HCT116 (cell line): Measurements from ENCODE around the gene TRAPPC4. TPM values are rescaled to one million over a fixed set of nuclear protein-coding genes. Genes with fewer than 3 reads are reported as not detected.

Experiments used
- ATAC-seq: fragments of 200-7000 bp; cut with Tn5 transposase; 2 replicates; pipeline ENCODE4 v1.9.1; 2020; ENCODE audit warnings: mild to moderate bottlenecking, moderate library complexity
- BruUV-seq: library from RNA; stranded (reverse); fragments of 400-500 nt; replicated peaks from 2 replicates; lab custom pipeline; 2021; lab: Mats Ljungman, UMichigan
- CTCF ChIA-PET: fragments of 300-600 bp; sonication (Branson Sonifier 250); formaldehyde crosslinking; loops from one replicate; lab custom pipeline; 2021; ENCODE audit warnings: antibody characterized with exemption; lab: Charles Lee
- POLR2A ChIA-PET: fragments of 300-600, 350-600 bp; sonication (Branson Sonifier 250); formaldehyde crosslinking; loops from one replicate; lab custom pipeline; 2021; ENCODE audit warnings: antibody characterized with exemption; lab: Charles Lee
- RAD21 ChIA-PET, 2 experiments: fragments of 300-600 bp; sonication (Branson Sonifier 250); formaldehyde crosslinking; loops; one replicate each; lab custom pipeline; 2023; ENCODE audit warnings: low total read pairs in 2 of 2; ENCODE audit not compliant: uncharacterized antibody in 2 of 2, unreplicated experiment in 2 of 2, low non-redundant PET in 1 of 2; lab: Charles Lee
- DNase-seq: peaks from one replicate; pipeline ENCODE4 v3.0.0-alpha.2; 2010; ENCODE audit warnings: low read depth, low spot score
- H2AFZ ChIP-seq: fragments of 200-600 bp; shearing (Covaris generic), sonication (generic); 2 replicates; pipeline ENCODE4 v1.6.1; 2017; ENCODE audit warnings: low read depth, mixed run types, mixed read lengths, antibody characterized with exemption, low read length; ENCODE audit not compliant: poor library complexity, severe bottlenecking
- H3K27ac ChIP-seq: 2 replicates; pipeline ENCODE4 v1.5.1; 2012; ENCODE audit warnings: low read depth, low read length
- H3K27me3 ChIP-seq: fragments of 200-600 bp; sonication (generic); 2 replicates; pipeline ENCODE4 v1.6.1; 2016; ENCODE audit warnings: mixed run types, low read length, mixed read lengths; ENCODE audit not compliant: insufficient read depth
- H3K36me3 ChIP-seq, 2 experiments: fragments of 200-500 bp in 1 of 2; fragments of 200-600 bp in 1 of 2; sonication (Bioruptor generic) in 1 of 2; sonication (generic) in 1 of 2; 2 replicates each; pipeline versions ENCODE4 v1.5.1 to v1.6.1; 2014 to 2016; ENCODE audit warnings: low read length in 2 of 2, inconsistent platforms in 1 of 2, mixed read lengths in 1 of 2, mixed run types in 1 of 2; ENCODE audit not compliant: insufficient read depth in 2 of 2, control insufficient read depth in 1 of 2
- H3K4me1 ChIP-seq, 2 experiments: fragments of 200-600 bp in 1 of 2; sonication (generic) in 1 of 2; 2 replicates each; pipeline versions ENCODE4 v1.5.1 to v1.6.1; 2012 to 2017; ENCODE audit warnings: low read length in 2 of 2, inconsistent platforms in 1 of 2, mild to moderate bottlenecking in 1 of 2, mixed read lengths in 1 of 2, mixed run types in 1 of 2, moderate library complexity in 1 of 2; ENCODE audit not compliant: insufficient read depth in 2 of 2, control insufficient read depth in 1 of 2
- H3K4me2 ChIP-seq: fragments of 200-600 bp; sonication (generic); 2 replicates; pipeline ENCODE4 v1.6.1; 2017; ENCODE audit warnings: mixed run types, low read length, mixed read lengths
- H3K4me3 ChIP-seq, 2 experiments: fragments of 200-600 bp in 1 of 2; sonication (generic) in 1 of 2; replicated peaks in 1 of 2; 2 replicates each; pipeline ENCODE4 v1.5.1; 2011 to 2016; ENCODE audit warnings: low read length in 2 of 2, control low read depth in 1 of 2, low read depth in 1 of 2, mild to moderate bottlenecking in 1 of 2, mixed read lengths in 1 of 2, mixed run types in 1 of 2
- H3K79me2 ChIP-seq: fragments of 200-600 bp; sonication (generic); 2 replicates; pipeline ENCODE4 v1.6.1; 2017; ENCODE audit warnings: mild to moderate bottlenecking, mixed run types, low read length, moderate library complexity, mixed read lengths; ENCODE audit not compliant: insufficient read depth
- H3K9ac ChIP-seq: fragments of 200-600 bp; sonication (generic); 2 replicates; pipeline ENCODE4 v1.6.1; 2016; ENCODE audit warnings: low read length, mixed read lengths
- H3K9me2 ChIP-seq: fragments of 200-600 bp; sonication (generic), shearing (Covaris generic); 2 replicates; pipeline ENCODE4 v1.6.1; 2017; ENCODE audit warnings: mixed run types, mild to moderate bottlenecking, moderate library complexity; ENCODE audit not compliant: insufficient read depth
- H3K9me3 ChIP-seq, 2 experiments: fragments of 200-500 bp in 1 of 2; fragments of 200-600 bp in 1 of 2; sonication (Bioruptor generic) in 1 of 2; sonication (generic) in 1 of 2; 2 replicates each; pipeline ENCODE4 v1.6.1; 2014 to 2017; ENCODE audit warnings: low read length in 2 of 2, mixed read lengths in 2 of 2, inconsistent platforms in 1 of 2, low read depth in 1 of 2, mild to moderate bottlenecking in 1 of 2, mixed run types in 1 of 2, moderate library complexity in 1 of 2; ENCODE audit not compliant: control insufficient read depth in 1 of 2, insufficient read depth in 1 of 2
- H4K20me1 ChIP-seq: fragments of 200-600 bp; sonication (generic), shearing (Covaris generic); 2 replicates; pipeline ENCODE4 v1.6.1; 2017; ENCODE audit warnings: mixed run types, mild to moderate bottlenecking, moderate library complexity; ENCODE audit not compliant: insufficient read depth
- CTCF ChIP-seq, 3 experiments: fragments of 200-600 bp in 1 of 3; sonication (generic) in 1 of 3; IDR thresholded peaks in 2 of 3; conservative IDR thresholded peaks in 1 of 3; 2 replicates each; pipeline ENCODE4 v1.5.1; 2012 to 2017; ENCODE audit warnings: low read depth in 2 of 3, low read length in 2 of 3, antibody characterized with exemption in 1 of 3, borderline replicate concordance in 1 of 3, control low read depth in 1 of 3, mild to moderate bottlenecking in 1 of 3, mixed read lengths in 1 of 3, mixed run types in 1 of 3, moderate library complexity in 1 of 3; ENCODE audit not compliant: insufficient read depth in 1 of 3
- EGR1 ChIP-seq: IDR thresholded peaks from 2 replicates; pipeline ENCODE4 v1.6.1; 2012; ENCODE audit warnings: low read depth
- ELF1 ChIP-seq: IDR thresholded peaks from 2 replicates; pipeline ENCODE4 v1.6.1; 2012; ENCODE audit warnings: low read depth, borderline replicate concordance
- EZH2 ChIP-seq: fragments of 200-600 bp; sonication (generic); IDR thresholded peaks from 2 replicates; pipeline ENCODE4 v1.6.1; 2017; ENCODE audit warnings: antibody characterized with exemption, mixed run types
- EZH2phosphoT487 ChIP-seq: fragments of 200-600 bp; IDR thresholded peaks from 2 replicates; pipeline ENCODE4 v1.6.1; 2018; ENCODE audit warnings: antibody characterized with exemption, borderline replicate concordance
- JUND ChIP-seq: IDR thresholded peaks from 2 replicates; pipeline ENCODE4 v1.6.1; 2012
- MAX ChIP-seq: IDR thresholded peaks from 2 replicates; pipeline ENCODE4 v1.6.1; 2012
- POLR2A ChIP-seq: IDR thresholded peaks from 2 replicates; pipeline ENCODE4 v1.7.0; 2011; ENCODE audit warnings: borderline replicate concordance; ENCODE audit not compliant: insufficient read depth, insufficient read length; ENCODE audit errors: extremely low read depth
- RAD21 ChIP-seq: IDR thresholded peaks from 2 replicates; pipeline ENCODE4 v1.6.1; 2012; ENCODE audit warnings: low read depth, mild to moderate bottlenecking
- SIN3A ChIP-seq: IDR thresholded peaks from 2 replicates; pipeline ENCODE4 v1.6.1; 2012; ENCODE audit warnings: low read depth
- SP1 ChIP-seq: IDR thresholded peaks from 2 replicates; pipeline ENCODE4 v1.6.1; 2012; ENCODE audit warnings: low read depth
- SRF ChIP-seq: IDR thresholded peaks from 2 replicates; pipeline ENCODE4 v1.6.1; 2012; ENCODE audit warnings: low read depth
- YY1 ChIP-seq: IDR thresholded peaks from 2 replicates; pipeline ENCODE4 v1.6.1; 2011; ENCODE audit warnings: low read length, low read depth, moderate library complexity, mild to moderate bottlenecking; ENCODE audit not compliant: insufficient replicate concordance; ENCODE audit errors: extremely low read depth
- ZBTB33 ChIP-seq: IDR thresholded peaks from 2 replicates; pipeline ENCODE4 v1.6.1; 2011; ENCODE audit warnings: mild to moderate bottlenecking, low read length, moderate library complexity; ENCODE audit not compliant: insufficient replicate concordance; ENCODE audit errors: extremely low read depth
- ZFX ChIP-seq: fragments of 450-650 bp; IDR thresholded peaks from 2 replicates; pipeline ENCODE4 v1.6.1; 2017
- intact Hi-C: fragments of 100-400 bp; cut with micrococcal nuclease; formaldehyde crosslinking; loops from 2 replicates; pipeline ENCODE4 v1.10.0; 2022
- total RNA-seq: library from RNA; stranded (reverse); gene quantifications from one replicate; pipeline ENCODE4 v1.2.1, GENCODE V29; 2021; ENCODE audit not compliant: unreplicated experiment
- TF ChIP-seq, protein P1 (sequence below): IDR thresholded peaks from 2 replicates; pipeline ENCODE4 v1.6.1; 2012

Gene TRAPPC4
- total RNA-seq, 1 experiment from 2014 or later = 61.6 TPM

GRCh38 chr11:119034813-119035212 is 16.2 kb downstream of the TRAPPC4 start:
- TF ChIP-seq, protein P1, sequence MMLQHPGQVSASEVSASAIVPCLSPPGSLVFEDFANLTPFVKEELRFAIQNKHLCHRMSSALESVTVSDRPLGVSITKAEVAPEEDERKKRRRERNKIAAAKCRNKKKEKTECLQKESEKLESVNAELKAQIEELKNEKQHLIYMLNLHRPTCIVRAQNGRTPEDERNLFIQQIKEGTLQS = no peak
- TF ChIP-seq SRF = no peak
- no peak for TF ChIP-seq ZFX
- TF ChIP-seq EGR1 = no peak
- TF ChIP-seq JUND = no peak
- TF ChIP-seq ELF1 = no peak
- TF ChIP-seq EZH2phosphoT487 = no peak
- TF ChIP-seq MAX = no peak
- TF ChIP-seq POLR2A = no peak
- no peak for TF ChIP-seq RAD21
- no peak for TF ChIP-seq EZH2
- no peak for TF ChIP-seq SIN3A
- no peak for TF ChIP-seq CTCF (IDR thresholded peaks at IDR 0.05 in 2 of 3, conservative IDR thresholded peaks at IDR 0.05 in 1 of 3; ENCODE audit: borderline replicate concordance in 1 of 3, insufficient read depth in 1 of 3, low read depth in 2 of 3, low read length in 2 of 3)
- TF ChIP-seq ZBTB33 = no peak
- no peak for TF ChIP-seq SP1
- TF ChIP-seq YY1 = no peak
- TF ChIP-seq, all 23 proteins: peak for 0
- BruUV-seq = no TSS peak
- intact Hi-C loops = no loop called here

More at GRCh38 chr11:119034813-119035212, 16.2 kb downstream of the TRAPPC4 start:
- no peak overlapping the region for H3K9ac ChIP-seq
- H3K9me2 ChIP-seq = no peaks in the 10 kb centered on the region
- H3K4me1 ChIP-seq = peaks cover 0 to 26% of the 10 kb centered on the region in 2 experiments; a peak in 3 of 4 replicates
- no peak for ATAC-seq
- no peaks in the 10 kb centered on the region for H3K36me3 ChIP-seq
- ChIA-PET POLR2A (no interaction called here), RAD21 (no interaction called here), CTCF (no interaction called here)
- H3K79me2 ChIP-seq = peaks cover 8% of the 10 kb centered on the region; the same call in 1 of the 2 replicates
- no peaks in the 10 kb centered on the region for H3K27me3 ChIP-seq
- H4K20me1 ChIP-seq = no peaks in the 10 kb centered on the region
- H3K4me2 ChIP-seq = no peak overlapping the region
- no peak overlapping the region for H2AFZ ChIP-seq
- no peak for DNase-seq
- H3K27ac ChIP-seq = no peak overlapping the region
- no peaks in the 10 kb centered on the region for H3K9me3 ChIP-seq
- H3K4me3 ChIP-seq = no peak overlapping the region
